ENCODE measurements around the gene MKNK2.

MKNK2 gene

GRCh38 chr19:2050991-2051772 is at the start of gene MKNK2:
Gene MKNK2, minus strand, starts transcription at chr19:2051244. Its CDS starts 393 bp downstream, at chr19:2050851.
- peak within 1 kb of the TSS; percentile 91 to 100 (median 99) for H3K4me2 ChIP-seq
- H3K27me3 ChIP-seq: no peaks in the 10 kb centered on the region
- peaks cover 43 to 48% (median 46%) of the 10 kb centered on the region in 11 experiments for H4K20me1 ChIP-seq
- H3K9me3 ChIP-seq (replicated peaks in 1 of 11): no peaks in the 10 kb centered on the region
- TF ChIP-seq Cebpa-rat (IDR thresholded peaks at IDR 0.05): no peak
- H3K27ac ChIP-seq: peak within 1 kb of the TSS; percentile 67 to 92 (median 86)
- peaks cover 28 to 37% (median 35%) of the 10 kb centered on the region in 11 experiments for H3K36me3 ChIP-seq
- peak within 1 kb of the TSS; percentile 78 to 98 (median 90) for H3K9ac ChIP-seq
- peak within 1 kb of the TSS; percentile 87 to 100 (median 100) for H3K4me3 ChIP-seq
- H3K4me1 ChIP-seq: peaks cover 67 to 83% (median 78%) of the 10 kb centered on the region in 10 experiments

GRCh38 chr19:2100719-2101061 is 49.6 kb upstream of the MKNK2 start:
- Histone ChIP-seq H3K4me2 (no peak overlapping the region), H3K27ac (no peak overlapping the region), H3K9ac (no peak overlapping the region), H3K36me3 (peaks cover 60 to 69% (median 63%) of the 10 kb centered on the region in 11 experiments), H3K4me3 (no peak overlapping the region), H3K9me3 (replicated peaks in 1 of 11) (peaks cover 9 to 21% (median 17%) of the 10 kb centered on the region in 11 experiments), H3K4me1 (peaks cover 15 to 22% (median 17%) of the 10 kb centered on the region in 10 experiments), H3K27me3 (no peaks in the 10 kb centered on the region), H4K20me1 (peaks cover 42 to 88% (median 62%) of the 10 kb centered on the region in 11 experiments; a peak in 21 of 22 replicates)
- TF ChIP-seq Cebpa-rat (IDR thresholded peaks at IDR 0.05): no peak

- Histone ChIP-seq H3K4me3 (no peak overlapping the region), H3K27ac (no peak overlapping the region), H3K4me1 (peaks cover 14 to 28% (median 18%) of the 10 kb centered on the region in 10 experiments), H3K36me3 (peaks cover 55 to 63% (median 57%) of the 10 kb centered on the region in 11 experiments), H3K27me3 (no peaks in the 10 kb centered on the region), H3K9ac (no peak overlapping the region), H3K4me2 (no peak overlapping the region), H3K9me3 (replicated peaks in 1 of 11) (peaks cover 4 to 16% (median 12%) of the 10 kb centered on the region in 11 experiments; a peak in 21 of 22 replicates), H4K20me1 (peaks cover 42 to 83% (median 57%) of the 10 kb centered on the region in 11 experiments; a peak in 21 of 22 replicates)
- TF ChIP-seq Cebpa-rat (IDR thresholded peaks at IDR 0.05): no peak
Observed at GRCh38 chr19:2099937-2100718, 49.1 kb upstream of the MKNK2 start.

- H4K20me1 ChIP-seq: peaks cover 39 to 72% (median 48%) of the 10 kb centered on the region in 11 experiments; a peak in 21 of 22 replicates
Observed at GRCh38 chr19:2099054-2099501, 48.0 kb upstream of the MKNK2 start.

GRCh38 chr19:2097886-2098327 is 46.9 kb upstream of the MKNK2 start:
- Histone ChIP-seq H3K9me3 (replicated peaks in 1 of 11) (no peaks in the 10 kb centered on the region), H4K20me1 (peaks cover 27 to 61% (median 44%) of the 10 kb centered on the region in 11 experiments; a peak in 21 of 22 replicates), H3K9ac (peak overlapping the region in 9 of 11 experiments; percentile 45 to 73 (median 69); a peak in 15 of 22 replicates), H3K4me2 (peak overlapping the region; percentile 81 to 100 (median 95)), H3K4me3 (peak overlapping the region in 2 of 10 experiments; percentile 55 to 61; a peak in 2 of 20 replicates), H3K4me1 (peaks cover 25 to 44% (median 29%) of the 10 kb centered on the region in 10 experiments), H3K27me3 (no peaks in the 10 kb centered on the region), H3K36me3 (peaks cover 35 to 52% (median 41%) of the 10 kb centered on the region in 11 experiments), H3K27ac (no peak overlapping the region; a peak in 1 of 22 replicates)
- no peak for TF ChIP-seq Cebpa-rat (IDR thresholded peaks at IDR 0.05)

More at GRCh38 chr19:2099054-2099501, 48.0 kb upstream of the MKNK2 start:
- Histone ChIP-seq H3K27ac (no peak overlapping the region), H3K4me1 (peaks cover 14 to 38% (median 18%) of the 10 kb centered on the region in 10 experiments), H3K4me2 (no peak overlapping the region), H3K4me3 (no peak overlapping the region), H3K9ac (no peak overlapping the region), H3K36me3 (peaks cover 44 to 53% (median 46%) of the 10 kb centered on the region in 11 experiments), H3K9me3 (replicated peaks in 1 of 11) (peaks cover 0 to 5% (median 1%) of the 10 kb centered on the region in 11 experiments; a peak in 9 of 22 replicates), H3K27me3 (no peaks in the 10 kb centered on the region)
- no peak for TF ChIP-seq Cebpa-rat (IDR thresholded peaks at IDR 0.05)

GRCh38 chr19:2097203-2097885 is 46.3 kb upstream of the MKNK2 start:
- no peaks in the 10 kb centered on the region for H3K27me3 ChIP-seq
- H3K9ac ChIP-seq: peak overlapping the region; percentile 43 to 73 (median 68); a peak in 20 of 22 replicates
- H3K36me3 ChIP-seq: peaks cover 29 to 52% (median 42%) of the 10 kb centered on the region in 11 experiments
- H3K4me1 ChIP-seq: peaks cover 31 to 50% (median 35%) of the 10 kb centered on the region in 10 experiments
- TF ChIP-seq Cebpa-rat (IDR thresholded peaks at IDR 0.05): no peak
- peak overlapping the region; percentile 81 to 100 (median 95) for H3K4me2 ChIP-seq
- peak overlapping the region in 3 of 11 experiments; percentile 35 to 52 (median 51); a peak in 5 of 22 replicates for H3K27ac ChIP-seq
- peaks cover 0 to 4% (median 0%) of the 10 kb centered on the region in 11 experiments; a peak in 4 of 22 replicates for H3K9me3 ChIP-seq (replicated peaks in 1 of 11)
- peak overlapping the region; percentile 26 to 71 (median 54); a peak in 19 of 20 replicates for H3K4me3 ChIP-seq
- peaks cover 25 to 55% (median 44%) of the 10 kb centered on the region in 11 experiments; a peak in 19 of 22 replicates for H4K20me1 ChIP-seq

GRCh38 chr19:2096480-2097202 is 45.6 kb upstream of the MKNK2 start, which contains the start of gene IZUMO4:
Gene IZUMO4, plus strand, starts transcription at chr19:2096915. Its CDS starts 31 bp downstream, at chr19:2096946.
- no peaks in the 10 kb centered on the region for H3K27me3 ChIP-seq
- H3K4me3 ChIP-seq: peak within 1 kb of the TSS; percentile 68 to 98 (median 90)
- H3K4me1 ChIP-seq: peaks cover 38 to 57% (median 42%) of the 10 kb centered on the region in 10 experiments
- H3K4me2 ChIP-seq: peak within 1 kb of the TSS; percentile 89 to 100 (median 99)
- peaks cover 0 to 9% (median 0%) of the 10 kb centered on the region in 11 experiments; a peak in 4 of 22 replicates for H3K9me3 ChIP-seq (replicated peaks in 1 of 11)
- peak within 1 kb of the TSS; percentile 84 to 97 (median 93) for H3K9ac ChIP-seq
- no peak for TF ChIP-seq Cebpa-rat (IDR thresholded peaks at IDR 0.05)
- peaks cover 20 to 48% (median 38%) of the 10 kb centered on the region in 11 experiments; a peak in 19 of 22 replicates for H4K20me1 ChIP-seq
- H3K27ac ChIP-seq: peak within 1 kb of the TSS; percentile 90 to 99 (median 94)
- peaks cover 22 to 50% (median 39%) of the 10 kb centered on the region in 11 experiments for H3K36me3 ChIP-seq

Measured in BLaER1 treated with 17β-estradiol and CSF1 and Interleukin-3, amounts not matched to agents 10 nM and 100 nM (cell line).